IgD-negative memory B cell (primary cell): ENCODE data around the gene ARMH4. TPM values are rescaled to one million over a fixed set of nuclear protein-coding genes. Genes with fewer than 3 reads are reported as not detected.

Experiments used
- H3K27ac Mint-ChIP-seq, 3 donors: one replicate each; pipeline ENCODE4 v1.8.0; 2020 to 2022; ENCODE audit warnings: mild to moderate bottlenecking in 3 of 3, mixed read lengths in 3 of 3, moderate library complexity in 1 of 3
- H3K27me3 Mint-ChIP-seq: one replicate; pipeline ENCODE4 v1.8.0; 2021; ENCODE audit warnings: mixed read lengths
- H3K36me3 Mint-ChIP-seq: one replicate; pipeline ENCODE4 v1.8.0; 2020; ENCODE audit warnings: mild to moderate bottlenecking, mixed read lengths
- H3K4me1 Mint-ChIP-seq, 3 donors: one replicate each; pipeline ENCODE4 v1.8.0; 2020 to 2022; ENCODE audit warnings: mixed read lengths in 3 of 3, mild to moderate bottlenecking in 1 of 3
- H3K4me3 Mint-ChIP-seq, 4 donors: one replicate each; pipeline ENCODE4 v1.8.0; 2020 to 2022; ENCODE audit warnings: mild to moderate bottlenecking in 4 of 4, mixed read lengths in 4 of 4, moderate library complexity in 3 of 4
- H3K9me3 Mint-ChIP-seq, 3 donors: one replicate each; pipeline ENCODE4 v1.8.0; 2020 to 2021; ENCODE audit warnings: mixed read lengths in 3 of 3, mild to moderate bottlenecking in 1 of 3
- polyA plus RNA-seq: library from polyadenylated mRNA; unstranded; fragments of 300-500 nt; fragmentation: Illumina TruSeq; gene quantifications from one replicate; pipeline ENCODE4 v1.2.3, GENCODE V29; 2021

The ARMH4 gene
- polyA plus RNA-seq, 1 donor from 2014 or later = 0.50 TPM

DNA sequence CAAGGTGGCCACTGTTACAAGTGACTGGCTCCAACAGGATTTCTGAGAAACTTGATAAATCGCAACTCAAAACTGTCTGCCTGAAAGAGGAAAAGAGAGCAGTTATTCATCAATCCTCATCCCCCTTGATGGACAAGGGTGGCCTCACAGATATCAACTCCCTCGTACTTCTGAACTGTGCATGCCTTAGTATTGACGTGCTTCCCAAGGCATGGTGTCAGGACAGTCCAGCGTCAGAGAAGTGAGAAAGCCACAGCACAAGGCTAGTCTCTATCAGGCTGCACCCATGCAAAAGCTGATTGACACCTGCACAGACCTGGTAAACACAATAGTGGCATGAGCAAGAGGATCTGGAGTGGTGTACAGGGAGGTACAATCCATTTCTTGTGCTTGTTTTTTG is 160.7 kb downstream of the ARMH4 start:
- Mint-ChIP-seq H3K4me3 (no peak overlapping the region), H3K27me3 (no peaks in the 10 kb centered on the region), H3K36me3 (no peaks in the 10 kb centered on the region), H3K27ac (no peak overlapping the region), H3K9me3 (no peaks in the 10 kb centered on the region), H3K4me1 (no peaks in the 10 kb centered on the region)

DNA sequence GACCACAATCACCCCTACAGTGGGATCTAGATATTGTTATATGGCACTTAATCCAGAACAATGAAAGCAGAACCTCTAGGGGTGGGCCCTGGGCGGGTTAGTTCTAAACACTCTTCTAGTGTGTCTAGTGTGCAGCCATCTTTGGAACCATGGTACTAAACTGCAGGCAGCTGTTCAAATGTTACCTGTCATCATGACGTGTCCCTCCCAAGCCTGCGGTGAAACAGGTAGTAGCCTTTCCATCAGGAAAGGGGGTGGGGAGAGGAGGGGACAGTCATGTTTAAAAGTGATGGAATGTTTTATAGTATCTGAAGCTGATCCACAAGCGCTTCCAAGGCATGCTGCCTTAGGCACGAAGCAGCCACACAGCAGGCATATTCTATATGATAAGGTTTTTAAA is 163.6 kb downstream of the ARMH4 start:
- no peaks in the 10 kb centered on the region for H3K4me1 Mint-ChIP-seq
- no peak overlapping the region for H3K4me3 Mint-ChIP-seq
- H3K36me3 Mint-ChIP-seq = no peaks in the 10 kb centered on the region
- H3K27me3 Mint-ChIP-seq = peaks cover 3% of the 10 kb centered on the region
- H3K9me3 Mint-ChIP-seq = no peaks in the 10 kb centered on the region
- H3K27ac Mint-ChIP-seq = no peak overlapping the region

DNA sequence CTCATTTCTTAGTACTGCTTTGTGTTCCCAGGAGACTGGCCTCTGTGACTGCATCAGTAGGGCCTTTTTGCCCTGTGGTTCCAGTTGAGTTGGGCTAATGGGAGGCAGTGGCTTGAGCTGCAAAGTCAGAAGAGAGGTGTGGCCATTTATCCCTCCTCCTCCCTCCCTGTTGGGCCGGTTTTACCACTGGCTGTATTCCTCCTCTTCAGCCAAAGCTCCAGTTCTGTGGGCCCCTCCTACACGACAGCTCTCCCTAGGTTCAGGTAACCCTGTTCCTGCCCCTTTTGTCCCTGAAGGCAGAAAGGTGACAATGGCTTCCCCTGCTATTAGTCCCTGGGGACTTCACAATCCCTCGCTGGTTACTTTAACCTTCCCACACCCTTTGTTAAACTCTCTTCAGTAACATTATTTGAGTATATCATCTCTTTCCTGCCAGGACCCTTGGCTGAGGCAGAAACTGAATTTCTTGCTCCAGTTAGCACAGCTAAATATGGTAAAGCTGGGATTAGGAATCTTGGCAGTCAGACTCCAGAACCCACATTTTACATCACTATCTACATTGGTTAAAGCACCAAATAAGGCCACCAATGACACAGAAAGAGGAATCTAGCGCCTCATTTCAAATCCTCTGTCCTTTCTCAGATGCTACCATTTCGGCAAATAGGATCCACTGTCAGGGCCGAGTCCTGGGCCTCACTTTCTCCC is 164.3 kb downstream of the ARMH4 start:
- no peak overlapping the region for H3K4me3 Mint-ChIP-seq
- H3K9me3 Mint-ChIP-seq = no peaks in the 10 kb centered on the region
- H3K27ac Mint-ChIP-seq = no peak overlapping the region
- H3K27me3 Mint-ChIP-seq = peaks cover 3% of the 10 kb centered on the region
- H3K36me3 Mint-ChIP-seq = no peaks in the 10 kb centered on the region
- H3K4me1 Mint-ChIP-seq = no peaks in the 10 kb centered on the region

DNA sequence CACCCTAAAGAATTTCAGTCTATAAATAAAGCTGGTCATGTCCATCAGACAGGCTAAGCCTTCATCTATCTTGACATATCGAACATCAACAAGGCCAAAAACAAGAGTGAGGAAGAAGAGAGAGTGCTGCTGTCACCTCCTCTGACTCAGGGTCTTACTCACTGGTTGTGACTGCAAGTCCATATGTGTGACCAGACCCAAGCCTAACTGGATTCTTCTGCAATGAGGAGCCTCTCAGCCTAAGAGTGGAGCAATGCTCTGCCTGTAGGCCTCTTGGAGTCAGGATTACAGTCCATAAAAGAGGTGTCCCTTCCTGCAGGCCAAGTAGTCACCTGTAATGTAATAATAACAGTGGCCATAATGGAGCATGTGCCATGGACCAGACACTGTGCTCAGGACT is 165.0 kb downstream of the ARMH4 start:
- H3K36me3 Mint-ChIP-seq = no peaks in the 10 kb centered on the region
- no peaks in the 10 kb centered on the region for H3K4me1 Mint-ChIP-seq
- H3K27me3 Mint-ChIP-seq = peaks cover 3% of the 10 kb centered on the region
- H3K9me3 Mint-ChIP-seq = no peaks in the 10 kb centered on the region
- no peak overlapping the region for H3K4me3 Mint-ChIP-seq
- H3K27ac Mint-ChIP-seq = no peak overlapping the region

DNA sequence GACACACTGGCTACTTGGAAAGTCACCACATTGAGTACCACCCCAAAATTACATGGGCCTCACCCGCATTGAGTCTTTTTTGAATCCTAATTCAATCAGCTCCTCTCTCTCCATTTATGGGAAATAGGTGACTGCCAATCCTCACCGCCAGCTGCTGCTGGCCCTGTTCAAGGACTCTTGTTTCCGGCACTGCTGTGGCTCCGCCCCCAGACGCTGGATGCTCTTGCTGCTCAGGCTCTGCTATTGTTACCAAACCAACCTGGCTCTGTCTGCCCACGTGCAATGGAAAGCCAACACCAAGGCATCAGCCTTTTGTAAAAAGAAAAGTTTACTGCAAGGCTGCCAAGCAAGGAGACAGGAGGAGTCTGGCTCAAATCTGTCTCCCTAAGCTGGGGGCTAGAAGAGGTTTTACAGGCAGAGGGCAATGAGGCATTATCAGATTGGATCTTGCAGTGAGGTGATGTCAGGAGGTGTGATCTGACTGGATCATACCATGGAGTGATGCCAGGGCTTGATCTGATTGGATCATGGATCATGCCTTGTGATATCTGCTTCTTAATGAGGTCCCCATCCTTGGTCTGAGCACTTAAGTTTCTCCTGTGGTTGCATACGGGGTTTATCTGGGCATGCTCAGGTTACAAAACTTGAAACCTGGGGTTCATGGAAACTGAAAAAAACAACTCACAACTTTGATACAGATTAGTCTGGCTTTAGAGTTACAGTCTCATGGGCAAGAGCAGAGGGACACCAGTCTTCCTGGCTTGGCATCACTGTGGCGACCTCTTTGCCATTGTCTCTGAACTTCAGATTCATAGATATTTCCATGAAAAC is 169.0 kb downstream of the ARMH4 start:
- no peaks in the 10 kb centered on the region for H3K4me1 Mint-ChIP-seq
- no peaks in the 10 kb centered on the region for H3K36me3 Mint-ChIP-seq
- H3K9me3 Mint-ChIP-seq = no peaks in the 10 kb centered on the region
- H3K27me3 Mint-ChIP-seq = peaks cover 3% of the 10 kb centered on the region
- no peak overlapping the region for H3K27ac Mint-ChIP-seq
- H3K4me3 Mint-ChIP-seq = no peak overlapping the region

DNA sequence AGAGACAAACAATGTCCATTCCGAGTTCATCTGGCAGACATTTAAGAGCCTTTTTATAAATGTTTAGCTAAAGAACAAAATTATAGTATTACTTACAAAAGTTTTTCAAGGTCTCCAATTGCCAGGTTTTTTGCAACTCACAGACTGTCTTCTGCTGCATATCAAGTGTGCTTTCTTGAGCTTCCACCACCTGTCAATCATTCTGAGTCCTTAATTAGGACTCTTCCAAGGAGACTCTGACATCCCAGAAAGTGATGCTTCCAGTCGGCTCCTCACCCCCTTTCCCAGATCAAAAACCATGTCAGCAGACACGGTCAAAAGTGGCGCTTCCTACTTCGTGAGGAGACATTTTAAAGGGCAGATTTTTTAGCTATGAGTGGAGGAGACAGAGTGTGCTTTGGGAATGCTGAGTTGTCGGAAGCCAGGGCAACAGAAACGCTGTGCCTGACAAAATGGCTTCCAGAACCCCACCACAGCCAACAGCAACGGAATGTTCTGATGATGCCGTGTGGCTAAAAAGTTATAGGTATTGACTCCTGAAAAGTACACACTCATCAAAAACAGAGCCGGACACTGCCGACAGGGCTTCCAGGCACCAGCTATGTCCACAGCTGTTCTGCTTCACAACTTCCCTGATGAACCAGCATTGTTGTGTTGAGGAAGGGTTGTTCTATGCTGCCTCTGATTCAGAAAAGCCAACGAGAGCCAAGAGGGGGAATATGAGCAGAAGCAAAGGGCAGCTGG is 170.0 kb downstream of the ARMH4 start:
- H3K4me1 Mint-ChIP-seq = no peaks in the 10 kb centered on the region
- H3K27me3 Mint-ChIP-seq = peaks cover 3% of the 10 kb centered on the region
- H3K27ac Mint-ChIP-seq = no peak overlapping the region
- H3K4me3 Mint-ChIP-seq = no peak overlapping the region
- H3K36me3 Mint-ChIP-seq = no peaks in the 10 kb centered on the region
- H3K9me3 Mint-ChIP-seq = no peaks in the 10 kb centered on the region

DNA sequence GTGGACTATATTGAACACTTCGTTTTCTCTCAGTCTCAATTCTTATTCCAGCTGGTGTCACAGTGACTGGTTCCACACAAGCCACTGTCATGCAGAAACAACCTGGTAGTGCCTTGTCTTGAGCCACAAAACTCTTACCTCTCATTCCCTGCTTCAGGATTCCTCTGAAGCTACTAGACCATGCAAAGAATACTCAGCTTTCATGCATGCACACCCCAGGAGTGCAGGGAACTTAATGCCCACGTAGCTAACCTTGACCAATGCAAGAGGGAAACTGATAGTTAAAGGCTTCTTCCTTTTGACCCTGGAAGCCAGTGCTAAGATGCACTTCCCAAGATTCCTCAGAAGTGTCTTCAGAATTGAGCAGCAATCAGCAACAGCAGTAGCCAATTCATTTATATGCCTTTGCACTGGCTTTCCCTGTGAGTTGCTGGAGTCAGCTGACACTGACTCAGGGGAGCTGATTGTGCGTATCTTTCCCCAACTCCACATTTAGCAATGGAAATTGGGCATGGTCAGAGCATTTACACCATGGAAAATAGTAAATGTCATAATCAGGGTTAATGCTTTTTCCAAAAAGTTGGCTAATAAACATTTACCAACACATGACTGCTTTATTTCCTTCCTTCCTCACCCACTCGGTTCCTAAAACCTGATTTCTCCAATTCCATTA is 172.5 kb downstream of the ARMH4 start:
- Mint-ChIP-seq H3K27ac (no peak overlapping the region), H3K4me3 (no peak overlapping the region), H3K9me3 (no peaks in the 10 kb centered on the region), H3K36me3 (no peaks in the 10 kb centered on the region), H3K27me3 (peaks cover 3% of the 10 kb centered on the region), H3K4me1 (no peaks in the 10 kb centered on the region)

DNA sequence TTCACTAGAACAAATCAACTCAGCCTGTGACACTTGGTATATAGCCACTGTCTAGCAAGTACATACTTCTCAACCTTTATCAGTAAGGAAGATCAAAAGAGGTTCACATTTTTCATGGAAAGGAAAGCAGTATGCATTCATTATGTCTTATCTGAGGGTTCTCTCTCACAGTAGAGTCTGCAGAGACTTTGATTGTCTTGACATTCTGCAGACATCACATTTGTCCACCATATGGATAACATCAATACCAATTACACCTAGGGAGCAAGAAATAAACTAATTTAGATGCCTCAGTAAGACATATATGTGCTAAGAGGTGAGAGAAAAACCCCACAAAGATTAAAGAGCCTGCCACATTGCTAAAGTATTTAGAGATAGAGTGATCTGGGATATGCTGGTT is 175.3 kb downstream of the ARMH4 start:
- no peak overlapping the region for H3K4me3 Mint-ChIP-seq
- H3K27ac Mint-ChIP-seq = no peak overlapping the region
- no peaks in the 10 kb centered on the region for H3K9me3 Mint-ChIP-seq
- H3K27me3 Mint-ChIP-seq = no peaks in the 10 kb centered on the region
- no peaks in the 10 kb centered on the region for H3K4me1 Mint-ChIP-seq
- H3K36me3 Mint-ChIP-seq = no peaks in the 10 kb centered on the region

DNA sequence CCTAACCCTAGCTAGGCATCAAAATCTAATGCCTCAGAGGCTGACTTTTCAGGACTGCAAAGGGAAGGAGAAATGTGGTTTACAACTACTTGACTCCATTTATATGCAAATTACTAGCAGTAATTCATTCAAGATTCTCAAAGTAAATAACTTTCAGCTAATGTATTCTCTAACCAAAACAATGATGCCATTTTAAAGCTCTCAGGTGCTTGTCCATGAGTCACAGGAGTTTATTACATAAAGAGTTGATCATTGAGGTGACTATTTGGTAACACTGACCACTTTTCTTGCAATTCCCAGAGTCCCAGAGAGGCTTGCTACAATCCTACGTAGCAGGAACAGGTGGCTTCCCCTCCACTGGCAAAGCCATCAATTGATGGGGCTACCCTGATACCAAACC is 177.1 kb downstream of the ARMH4 start:
- Mint-ChIP-seq H3K4me1 (no peaks in the 10 kb centered on the region), H3K36me3 (no peaks in the 10 kb centered on the region), H3K4me3 (no peak overlapping the region), H3K27ac (no peak overlapping the region), H3K27me3 (no peaks in the 10 kb centered on the region), H3K9me3 (no peaks in the 10 kb centered on the region)

DNA sequence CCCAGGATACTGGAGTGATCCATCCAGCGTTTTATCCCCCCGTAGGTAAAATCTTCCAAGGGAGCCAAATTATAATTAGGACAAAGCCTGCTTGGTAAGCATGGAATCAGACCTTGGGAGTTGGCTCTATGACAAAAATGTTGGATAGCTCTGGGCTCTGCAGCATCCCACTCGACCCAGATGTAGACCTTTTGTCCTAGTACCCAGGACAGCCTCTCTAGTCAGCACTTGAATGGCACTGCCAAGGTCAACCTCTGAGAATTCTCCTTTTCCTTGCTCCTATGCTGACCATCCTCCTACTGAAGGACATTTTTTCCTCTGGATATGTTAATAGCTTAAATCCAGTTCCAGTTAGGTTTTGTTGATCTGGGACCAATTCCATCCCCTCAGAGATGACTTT is 181.4 kb downstream of the ARMH4 start:
- H3K27ac Mint-ChIP-seq = no peak overlapping the region
- no peaks in the 10 kb centered on the region for H3K36me3 Mint-ChIP-seq
- H3K4me1 Mint-ChIP-seq = no peaks in the 10 kb centered on the region
- no peak overlapping the region for H3K4me3 Mint-ChIP-seq
- no peaks in the 10 kb centered on the region for H3K9me3 Mint-ChIP-seq
- no peaks in the 10 kb centered on the region for H3K27me3 Mint-ChIP-seq

DNA sequence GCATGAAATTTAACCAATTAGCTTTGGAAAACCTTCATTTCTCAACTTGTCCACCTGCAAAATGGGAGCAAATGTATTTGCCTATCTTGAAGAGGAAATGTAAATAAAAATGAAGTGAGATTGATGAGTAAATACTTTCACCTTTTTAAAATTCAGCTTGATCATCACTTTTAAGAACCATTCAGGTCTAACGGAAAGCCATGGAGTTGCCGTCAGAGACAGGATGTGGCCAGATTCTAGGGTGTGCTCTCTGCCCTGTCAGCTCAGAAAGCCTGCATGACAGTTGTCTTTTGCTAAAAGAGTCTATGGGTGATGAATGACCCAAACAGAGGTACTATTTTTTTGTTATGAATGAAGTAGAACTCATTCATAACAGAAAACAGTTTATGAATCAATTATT is 181.8 kb downstream of the ARMH4 start:
- no peaks in the 10 kb centered on the region for H3K4me1 Mint-ChIP-seq
- H3K4me3 Mint-ChIP-seq = no peak overlapping the region
- no peaks in the 10 kb centered on the region for H3K27me3 Mint-ChIP-seq
- no peaks in the 10 kb centered on the region for H3K36me3 Mint-ChIP-seq
- no peaks in the 10 kb centered on the region for H3K9me3 Mint-ChIP-seq
- no peak overlapping the region for H3K27ac Mint-ChIP-seq

DNA sequence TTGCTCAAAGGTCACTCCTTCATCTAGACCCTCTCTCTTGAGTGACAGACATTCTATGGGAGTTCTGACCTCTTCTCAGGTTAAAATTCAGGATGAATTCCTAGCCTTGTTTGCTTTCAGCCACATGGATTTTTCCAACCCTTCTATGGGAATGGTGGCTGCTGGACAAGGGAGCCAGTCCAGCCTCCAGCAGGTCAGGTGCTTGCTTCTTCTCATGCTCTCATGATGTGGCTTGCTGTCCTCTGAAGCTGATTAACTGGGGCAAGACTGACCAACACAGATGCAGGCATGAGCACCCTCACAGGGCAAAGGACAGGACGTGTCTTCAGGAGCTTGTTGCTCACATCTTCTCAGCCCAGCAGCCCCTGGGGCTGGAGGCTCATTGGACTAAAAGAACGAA is 188.9 kb downstream of the ARMH4 start:
- H3K9me3 Mint-ChIP-seq = peaks cover 0 to 5% (median 0%) of the 10 kb centered on the region in 3 donors
- H3K36me3 Mint-ChIP-seq = no peaks in the 10 kb centered on the region
- H3K4me3 Mint-ChIP-seq = no peak overlapping the region
- H3K4me1 Mint-ChIP-seq = no peaks in the 10 kb centered on the region
- H3K27ac Mint-ChIP-seq = no peak overlapping the region
- peaks cover 3% of the 10 kb centered on the region for H3K27me3 Mint-ChIP-seq

DNA sequence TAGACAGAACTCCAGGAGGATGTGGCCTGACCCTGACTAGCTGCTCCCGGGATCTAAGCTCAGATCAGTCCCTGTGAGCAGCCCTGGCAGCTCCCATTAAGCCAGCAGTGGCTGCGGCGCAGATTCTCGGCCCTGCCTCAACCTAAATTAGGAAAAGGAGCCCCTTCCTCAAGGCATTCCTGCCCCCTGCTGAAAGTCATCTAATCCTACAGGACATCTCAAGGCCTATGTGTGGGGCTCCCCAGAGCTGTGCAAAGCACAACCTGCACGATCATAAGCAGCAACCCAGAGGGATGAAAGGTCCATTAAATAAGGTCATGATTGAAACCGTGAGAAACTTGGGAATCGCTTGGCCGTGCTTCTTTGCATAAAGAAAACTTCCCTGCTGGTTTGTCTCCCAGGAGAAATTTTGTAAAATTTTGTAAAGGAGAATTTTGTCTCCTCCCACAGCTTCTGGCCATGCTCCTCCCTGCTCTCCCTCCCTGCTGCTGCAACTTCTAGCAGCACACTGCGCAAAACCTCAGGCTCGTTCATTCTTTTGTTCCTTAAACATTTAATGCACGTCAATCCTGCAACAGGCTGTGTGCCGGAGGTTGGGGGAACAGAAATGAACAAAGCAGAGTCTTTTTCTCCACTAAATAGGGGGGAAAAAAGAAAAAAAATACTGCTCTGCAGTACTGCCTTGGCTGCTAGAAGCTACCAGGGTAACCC is 189.5 kb downstream of the ARMH4 start:
- H3K9me3 Mint-ChIP-seq = peaks cover 0 to 5% (median under 1%) of the 10 kb centered on the region in 3 donors
- no peaks in the 10 kb centered on the region for H3K4me1 Mint-ChIP-seq
- peaks cover 3% of the 10 kb centered on the region for H3K27me3 Mint-ChIP-seq
- H3K36me3 Mint-ChIP-seq = no peaks in the 10 kb centered on the region
- H3K4me3 Mint-ChIP-seq = no peak overlapping the region
- H3K27ac Mint-ChIP-seq = no peak overlapping the region

DNA sequence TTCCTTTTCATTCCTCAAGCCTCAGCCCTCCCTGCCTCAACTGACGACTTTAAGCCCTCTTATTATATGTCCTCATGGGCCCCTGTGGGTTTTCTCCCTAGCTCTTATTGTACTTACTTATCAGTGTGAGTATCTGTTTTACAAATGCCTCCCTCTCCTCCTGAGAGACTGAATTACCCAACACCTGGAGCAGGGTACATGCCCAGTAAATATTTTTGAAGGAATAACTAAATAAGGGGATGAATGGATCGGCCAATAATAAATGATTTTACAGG is 190.3 kb downstream of the ARMH4 start:
- peaks cover 3% of the 10 kb centered on the region for H3K27me3 Mint-ChIP-seq
- no peak overlapping the region for H3K27ac Mint-ChIP-seq
- no peaks in the 10 kb centered on the region for H3K36me3 Mint-ChIP-seq
- H3K4me3 Mint-ChIP-seq = no peak overlapping the region
- peaks cover 0 to 8% (median 1%) of the 10 kb centered on the region in 3 donors for H3K9me3 Mint-ChIP-seq
- no peaks in the 10 kb centered on the region for H3K4me1 Mint-ChIP-seq
